CD4-positive, alpha-beta T cell treated with Interleukin-4 for 1 hour (primary cell): ENCODE data around the gene TRIM38.
"Not testable (repeated sequence)": the region's sequence is repeated elsewhere in the genome, so short reads cannot be mapped to it uniquely, and the experiment has no call there.

Experiments used
- DNase-seq, 2 donors: peaks; one replicate each; pipeline ENCODE4 v3.0.0-alpha.2; 2020 to 2022

The TRIM38 gene

DNA sequence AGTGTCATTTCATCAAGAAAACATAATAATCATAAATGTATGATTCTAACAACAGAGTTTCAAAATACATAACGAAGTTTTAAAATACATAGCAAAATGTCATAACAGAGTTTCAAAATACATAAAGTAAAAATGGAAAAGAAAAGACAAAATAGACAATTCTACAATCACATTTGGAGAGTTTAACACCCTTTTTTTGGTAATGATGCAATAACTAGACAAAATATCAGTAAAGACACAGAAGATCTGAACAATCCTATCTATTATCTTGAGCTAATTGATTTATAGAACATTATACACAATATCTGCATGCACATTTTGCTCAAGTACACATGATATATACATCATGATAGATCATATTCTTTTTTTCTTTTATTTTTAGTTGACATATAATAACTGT lies 18.7 kb upstream of the TRIM38 start:
- DNase-seq, result no peak

DNA sequence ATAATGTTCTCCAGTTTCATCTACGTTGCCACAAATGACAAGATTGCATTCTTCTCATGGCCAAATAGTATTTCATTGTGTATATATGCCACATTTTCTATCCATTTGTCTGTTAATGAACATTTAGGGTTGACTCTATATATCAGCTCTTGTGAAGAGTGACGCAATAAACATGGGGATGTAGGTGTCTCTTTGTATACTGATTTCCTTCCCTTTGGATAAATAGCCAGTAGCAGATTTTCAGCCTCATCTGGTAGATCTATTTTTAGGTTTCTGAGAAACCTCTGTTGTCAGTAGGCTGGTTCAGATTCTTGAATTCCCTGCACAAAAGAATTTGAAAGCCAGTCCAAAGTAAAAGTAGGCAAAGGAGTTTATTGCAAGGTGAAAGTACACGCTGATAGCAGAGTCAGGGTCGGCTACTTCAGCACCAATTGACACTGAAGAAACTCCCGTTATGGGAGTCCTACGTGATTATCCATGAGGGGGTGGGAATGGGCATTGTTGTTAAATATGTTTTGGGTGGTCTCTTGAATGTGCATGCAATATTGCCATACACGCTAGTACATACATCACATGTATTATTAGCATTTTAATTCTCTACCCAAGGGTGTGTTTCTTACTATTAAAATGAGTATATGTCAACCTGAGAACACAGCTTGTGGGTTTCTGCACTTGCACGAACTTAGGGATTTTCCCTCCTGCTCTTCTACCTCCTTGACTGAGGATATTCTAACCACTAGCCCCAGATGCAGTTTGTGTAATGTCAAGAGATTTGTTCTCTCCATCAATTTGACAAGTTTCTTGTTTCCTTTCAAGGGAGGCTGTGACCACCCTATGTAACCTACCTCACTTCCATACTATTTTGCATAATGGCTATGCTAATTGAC lies 17.7 kb upstream of the TRIM38 start:
- no peak for DNase-seq

DNA sequence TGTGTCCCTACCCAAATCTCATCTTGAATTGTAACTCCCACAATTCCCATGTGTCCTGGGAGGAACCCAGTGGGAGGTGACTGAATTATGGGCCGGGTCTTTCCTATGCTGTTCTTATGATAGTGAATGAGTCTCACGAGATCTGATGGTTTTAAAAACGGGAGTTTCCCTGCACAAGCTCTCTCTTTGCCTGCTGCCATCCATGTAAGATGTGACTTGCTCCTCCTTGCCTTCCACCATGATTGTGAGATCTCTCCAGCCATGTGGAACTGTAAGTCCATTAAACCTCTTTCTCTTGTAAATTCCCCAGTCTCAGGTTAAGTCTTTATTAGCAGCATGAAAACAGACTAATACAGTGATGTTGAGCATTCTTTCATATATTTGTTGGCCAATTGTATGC lies 16.9 kb upstream of the TRIM38 start:
- DNase-seq, result not testable (repeated sequence)

DNA sequence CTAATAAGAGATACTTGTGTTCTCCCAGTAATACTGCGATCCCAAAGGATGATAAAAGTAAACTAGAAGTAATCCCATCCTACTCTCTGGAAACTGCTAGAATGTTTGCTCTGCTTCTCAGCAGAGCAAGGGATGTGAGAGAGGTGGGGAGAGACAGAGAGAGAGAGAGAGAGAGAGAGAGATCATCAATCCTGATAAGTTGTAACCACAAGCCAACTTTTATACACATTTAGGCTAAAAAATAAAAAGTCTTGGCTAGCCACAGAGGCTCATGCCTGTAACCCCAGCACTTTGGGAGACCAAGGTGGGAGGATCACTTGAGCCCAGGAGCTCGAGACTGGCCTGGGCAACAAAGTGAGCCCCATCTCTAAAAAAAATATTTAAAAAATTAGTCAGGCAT lies 16.0 kb upstream of the TRIM38 start:
- DNase-seq, result no peak

DNA sequence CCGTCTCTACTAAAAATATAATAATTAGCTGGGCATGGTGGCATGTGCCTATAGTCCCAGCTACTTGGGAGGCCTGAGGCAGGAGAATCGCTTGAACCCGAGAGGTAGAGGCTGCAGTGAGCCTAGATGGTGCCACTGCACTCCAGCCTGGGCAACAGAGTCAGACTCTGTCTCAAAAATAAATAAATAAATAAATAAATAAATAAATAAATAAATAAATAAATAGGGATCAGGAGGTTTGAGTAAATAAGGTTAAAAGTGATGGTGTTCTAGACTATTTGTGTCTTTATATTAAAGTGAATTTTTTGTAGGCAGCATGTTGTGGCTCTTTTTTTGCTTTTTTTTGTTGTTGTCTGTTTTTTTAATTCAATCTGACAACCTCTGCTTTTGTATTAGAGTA lies 15.1 kb upstream of the TRIM38 start:
- DNase-seq, result not testable (repeated sequence)

DNA sequence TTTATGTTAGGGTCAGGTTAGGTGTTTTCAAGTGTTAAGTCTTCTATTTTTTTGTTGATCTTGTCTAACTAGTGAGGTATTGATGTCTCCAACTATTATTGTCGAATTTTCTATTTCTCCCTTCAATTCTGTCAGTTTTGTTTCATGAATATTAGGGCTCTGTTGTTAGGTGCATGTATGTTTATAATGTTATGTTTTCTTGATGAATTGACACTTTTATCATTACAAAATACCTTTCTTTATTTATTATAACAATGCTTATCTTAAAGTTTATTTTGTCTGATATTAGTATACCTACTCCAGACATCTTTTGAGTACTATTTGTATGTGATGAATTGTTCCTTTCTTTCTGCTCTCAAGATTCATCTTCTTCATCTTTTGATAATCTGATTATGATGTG lies 12.9 kb upstream of the TRIM38 start:
- no peak for DNase-seq

DNA sequence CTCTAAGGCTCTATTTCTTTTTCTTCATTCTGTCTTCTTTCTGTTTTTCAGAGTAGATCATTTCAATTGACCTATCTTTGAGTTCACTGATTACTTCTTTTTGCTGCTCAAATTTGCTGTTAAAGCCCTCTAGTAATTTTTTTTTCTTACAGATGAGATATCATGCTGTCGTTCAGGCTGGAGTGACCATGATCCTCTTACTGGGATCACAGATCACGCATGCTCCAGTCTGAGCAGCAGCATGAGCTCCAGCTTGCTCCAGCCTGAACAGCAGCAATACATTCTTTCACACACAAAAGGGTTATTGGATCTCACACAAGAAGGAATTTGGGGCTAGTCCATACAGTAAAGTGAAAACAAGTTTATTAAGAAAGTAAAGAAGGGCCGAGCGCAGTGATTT lies 12.3 kb upstream of the TRIM38 start:
- no peak for DNase-seq

DNA sequence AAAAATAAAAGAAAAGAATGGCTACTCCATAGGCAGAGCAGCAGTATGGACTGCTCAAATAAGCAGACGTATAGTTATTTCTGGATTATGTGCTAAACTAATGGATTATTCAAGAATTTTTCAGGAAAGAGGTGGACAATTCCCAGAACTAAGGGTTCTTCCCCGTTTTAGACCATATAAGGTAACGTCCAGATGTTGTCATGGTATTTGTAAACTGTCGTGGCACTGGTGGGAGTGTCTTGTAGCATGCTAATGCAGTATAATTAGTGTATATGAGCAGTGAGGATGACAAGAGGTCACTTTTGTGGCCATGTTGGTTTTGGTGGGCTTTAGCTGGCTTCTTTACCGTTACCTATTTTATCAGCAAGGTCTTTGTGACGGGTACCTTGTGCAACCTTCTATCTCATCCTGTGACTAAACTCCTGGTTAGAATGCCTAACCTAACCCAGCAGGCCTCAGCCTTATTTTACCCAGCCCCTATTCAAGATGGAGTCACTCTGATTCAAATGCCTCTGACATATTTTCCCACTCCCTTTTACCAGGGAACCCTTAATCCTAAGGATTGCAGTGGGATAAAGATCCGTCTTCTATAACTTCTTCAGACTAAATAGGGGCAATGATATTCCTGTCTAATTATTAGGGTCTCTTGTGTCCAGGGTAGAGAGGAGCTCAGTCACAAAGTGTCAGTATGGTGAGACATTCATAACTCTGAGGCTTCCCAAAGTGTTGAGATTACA lies 11.1 kb upstream of the TRIM38 start:
- no peak for DNase-seq

DNA sequence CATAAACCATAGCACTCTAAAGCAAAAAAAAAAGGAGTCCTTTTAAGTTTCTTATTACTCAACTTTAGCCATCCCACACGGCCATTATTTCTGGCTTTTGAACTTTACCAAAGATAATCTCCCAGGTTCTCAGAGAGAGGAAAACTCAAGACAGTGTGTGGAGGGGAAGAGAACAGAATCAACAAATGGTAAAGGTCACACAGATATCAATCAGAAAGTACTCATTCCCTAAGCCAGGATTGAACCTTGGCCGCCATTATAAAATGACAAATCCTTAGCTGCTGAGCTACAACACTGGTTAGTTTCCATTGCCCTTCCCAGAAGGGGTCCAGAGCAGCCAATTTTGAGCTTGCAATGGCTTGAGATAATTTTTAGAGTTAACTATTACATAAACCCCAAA lies 10.1 kb upstream of the TRIM38 start:
- no peak for DNase-seq

DNA sequence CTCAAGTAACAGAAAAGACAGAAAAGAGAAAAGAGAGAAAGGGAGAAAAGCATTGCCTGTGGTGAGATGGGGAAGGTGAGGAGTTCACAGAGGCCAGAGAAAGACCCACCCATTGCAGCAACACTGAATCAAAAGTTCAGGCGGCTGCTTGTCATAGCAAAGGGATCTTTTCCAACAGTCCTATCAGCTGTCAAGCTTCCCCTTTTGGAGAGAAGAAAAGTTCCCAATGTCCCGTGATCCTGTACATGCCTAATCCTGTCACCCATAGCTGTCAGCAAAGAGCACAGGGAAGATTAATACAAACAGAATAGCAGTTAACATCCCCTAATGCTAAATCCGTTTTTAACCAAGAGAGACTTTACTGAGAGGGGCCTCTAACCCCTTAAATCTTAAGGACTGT lies 8.9 kb upstream of the TRIM38 start:
- no peak for DNase-seq

DNA sequence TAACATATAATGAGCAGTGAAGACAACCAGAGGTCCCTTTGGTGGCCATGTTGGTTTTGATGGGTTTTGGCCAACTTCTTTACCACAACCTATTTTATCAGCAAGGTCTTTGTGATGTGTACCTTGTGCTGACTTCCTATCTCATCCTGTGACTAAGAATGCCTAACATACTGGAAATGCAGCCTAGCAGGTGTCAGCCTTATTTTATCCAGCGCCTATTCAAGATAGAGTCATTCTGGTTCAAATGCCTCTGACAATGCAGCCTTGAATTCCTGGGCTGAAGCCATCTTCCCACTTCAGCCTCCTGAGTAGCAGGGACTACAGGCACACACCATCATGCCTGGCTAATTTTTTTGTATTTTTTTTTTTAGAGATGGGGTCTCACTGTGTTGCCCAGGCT lies 7.8 kb upstream of the TRIM38 start:
- no peak for DNase-seq

DNA sequence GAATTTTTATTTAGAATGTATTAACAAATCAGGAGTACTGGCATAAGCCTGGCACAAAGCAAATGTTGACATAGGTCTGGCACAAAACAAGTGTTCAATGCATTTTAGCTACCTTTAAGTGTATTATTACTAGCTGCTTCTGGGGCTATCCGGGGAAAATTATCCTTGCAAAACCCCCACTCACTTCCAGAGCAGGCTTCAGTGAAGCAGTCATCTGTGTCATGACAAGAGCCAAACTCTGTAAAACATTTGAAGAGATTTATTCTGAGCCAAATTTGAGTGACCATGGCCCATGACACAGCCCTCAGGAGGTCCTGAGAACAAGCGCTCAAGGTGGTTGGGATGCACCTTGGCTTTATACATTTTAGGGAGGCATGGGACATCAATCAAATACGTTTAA lies 6.4 kb upstream of the TRIM38 start:
- no peak for DNase-seq

DNA sequence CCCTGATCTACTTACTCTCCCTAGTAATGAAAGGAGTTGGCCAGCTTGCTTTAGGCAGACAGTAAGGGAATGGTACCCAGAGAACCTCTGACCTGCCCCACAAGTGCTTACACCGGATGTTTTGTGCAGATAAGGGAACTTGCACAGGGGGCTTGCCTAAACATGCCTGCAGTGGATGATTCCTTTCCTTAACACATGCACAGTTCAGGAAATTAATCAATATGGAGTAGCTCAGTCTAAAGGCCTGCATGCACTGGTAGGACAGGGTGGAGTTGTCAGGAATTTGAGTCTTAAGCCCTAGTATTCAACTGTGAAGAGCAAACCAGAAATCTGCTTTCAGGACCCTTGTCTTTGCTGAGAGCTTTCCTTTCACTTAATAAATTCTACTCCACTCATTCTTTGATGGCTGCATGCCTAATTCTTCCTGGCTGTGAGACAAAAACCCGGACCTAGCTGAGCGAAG lies 3.9 kb upstream of the TRIM38 start:
- no peak for DNase-seq

DNA sequence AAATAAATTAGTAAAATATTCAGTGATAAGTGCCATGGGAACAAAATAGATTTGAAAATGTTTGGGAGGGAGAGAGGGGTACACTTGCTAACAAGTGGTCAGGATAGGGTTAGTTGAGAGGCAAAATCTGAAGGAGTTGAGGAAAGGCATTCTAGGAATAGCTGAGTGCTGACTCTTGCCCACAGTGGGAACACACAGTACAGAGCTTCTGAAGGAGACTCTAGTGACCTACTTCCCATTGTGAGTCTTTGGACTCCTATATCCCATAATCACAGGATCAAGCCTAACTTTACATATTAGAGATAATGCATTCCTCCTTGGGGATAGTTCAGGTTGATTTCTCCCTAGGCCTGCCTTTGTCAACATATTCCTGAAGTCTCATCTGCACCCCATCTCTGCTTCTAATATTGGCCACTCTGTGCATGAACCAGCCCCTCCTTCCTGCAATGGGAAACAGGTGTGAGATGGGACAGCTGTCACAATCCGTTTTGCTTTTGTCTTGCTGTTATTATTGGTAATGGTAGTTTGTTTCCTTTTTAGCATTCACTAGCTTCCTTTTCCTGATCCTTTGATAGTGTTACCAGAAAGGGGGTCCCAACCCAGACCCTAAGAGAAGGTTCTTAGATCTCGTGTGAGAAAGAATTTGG lies 2.6 kb upstream of the TRIM38 start:
- DNase-seq, result no peak

DNA sequence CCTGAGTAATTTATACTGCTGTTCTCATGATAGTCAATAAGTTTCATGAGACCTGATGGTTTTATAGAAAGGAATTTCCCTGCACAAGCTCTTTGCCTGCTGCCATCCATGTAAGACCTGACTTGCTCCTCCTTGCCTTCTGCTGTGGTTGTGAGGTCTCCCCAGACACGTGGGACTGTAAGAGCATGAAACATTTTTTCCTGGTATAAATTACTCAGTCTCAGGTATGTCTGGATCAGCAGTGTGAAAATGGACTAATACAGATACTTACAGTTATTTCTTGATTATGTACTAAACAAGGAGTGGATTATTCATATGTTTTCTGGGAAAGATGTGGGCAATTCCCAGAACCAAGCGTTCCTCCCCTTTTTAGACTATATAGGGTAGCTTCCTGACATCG lies 1.9 kb upstream of the TRIM38 start:
- no peak for DNase-seq

DNA sequence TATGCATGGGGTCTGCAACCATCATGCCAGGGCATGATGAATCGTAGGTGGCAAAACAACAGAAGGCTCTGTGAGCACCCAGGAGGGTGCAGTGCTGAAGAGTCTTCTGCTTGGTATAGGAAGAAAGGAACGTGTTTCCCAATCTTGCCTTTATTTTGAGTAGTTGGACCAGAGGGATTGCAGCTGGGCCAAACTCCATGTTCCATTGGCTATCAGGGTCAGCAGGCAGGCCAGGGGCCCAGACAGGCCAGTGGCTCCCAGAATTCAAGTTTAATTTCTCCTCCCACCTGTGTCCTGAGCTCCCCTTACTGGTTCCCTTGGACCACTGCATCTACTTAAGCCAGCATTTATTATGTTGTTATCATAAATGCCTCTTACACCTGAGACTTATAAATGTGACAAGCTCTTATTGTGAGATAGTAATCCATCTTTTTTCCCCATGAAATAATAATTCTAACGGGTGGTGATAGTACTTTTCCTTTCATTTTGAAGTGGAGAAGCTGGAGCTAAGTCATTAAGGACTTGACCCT lies 918 bp upstream of the TRIM38 start:
- no peak for DNase-seq

DNA sequence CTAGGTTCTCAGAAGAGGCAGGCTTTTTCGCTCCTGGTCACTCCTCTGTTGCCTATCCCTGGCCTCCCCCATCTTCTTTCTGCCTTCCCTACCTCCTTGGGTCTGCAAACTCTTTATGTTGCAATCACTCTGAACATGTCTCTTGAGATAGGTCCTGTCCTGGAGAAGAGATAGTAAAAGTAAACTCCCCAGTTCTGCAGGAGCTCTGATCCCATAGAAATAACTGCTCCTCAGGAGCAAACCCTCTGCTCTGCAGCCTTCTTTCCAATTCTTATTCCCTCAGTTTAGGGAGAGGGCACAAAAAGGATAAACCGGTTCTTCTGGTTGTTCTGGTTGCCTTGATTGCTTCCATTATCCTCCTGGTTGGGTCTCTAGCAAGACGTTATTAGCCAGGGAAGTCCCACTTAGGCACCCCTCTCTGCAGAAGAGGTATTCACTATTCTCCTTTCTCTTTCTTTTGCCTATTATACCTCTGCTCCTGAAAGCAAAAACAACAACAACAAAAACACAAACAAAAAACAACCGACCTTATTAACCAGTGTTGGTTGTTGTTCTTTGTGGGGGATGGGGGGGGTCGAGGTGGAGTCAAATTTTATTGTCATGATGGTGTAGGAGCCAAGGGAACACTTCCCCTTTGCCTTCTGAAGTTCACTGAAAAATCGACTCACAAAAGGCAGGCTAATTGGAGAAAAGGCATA lies 973 bp downstream of the TRIM38 start:
- no peak for DNase-seq

DNA sequence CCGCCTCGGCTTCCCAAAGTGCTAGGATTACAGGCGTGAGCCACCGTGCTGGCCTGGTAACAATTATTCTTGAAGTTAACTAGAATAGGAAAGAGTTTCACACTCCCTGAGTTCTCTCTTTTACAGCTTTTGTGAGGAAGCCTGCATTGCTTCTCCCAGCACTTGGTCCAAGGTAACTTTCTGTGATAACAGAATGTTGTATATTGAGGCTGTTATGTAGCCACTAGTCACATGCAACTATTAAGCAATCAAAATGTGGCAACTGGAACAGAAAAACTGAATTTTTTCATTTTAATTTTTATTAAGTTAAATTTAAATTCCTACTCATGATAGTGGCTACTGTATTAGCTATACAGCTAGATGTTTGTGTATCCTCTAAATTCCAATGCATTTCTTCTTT lies 2.5 kb downstream of the TRIM38 start:
- DNase-seq, result no peak

DNA sequence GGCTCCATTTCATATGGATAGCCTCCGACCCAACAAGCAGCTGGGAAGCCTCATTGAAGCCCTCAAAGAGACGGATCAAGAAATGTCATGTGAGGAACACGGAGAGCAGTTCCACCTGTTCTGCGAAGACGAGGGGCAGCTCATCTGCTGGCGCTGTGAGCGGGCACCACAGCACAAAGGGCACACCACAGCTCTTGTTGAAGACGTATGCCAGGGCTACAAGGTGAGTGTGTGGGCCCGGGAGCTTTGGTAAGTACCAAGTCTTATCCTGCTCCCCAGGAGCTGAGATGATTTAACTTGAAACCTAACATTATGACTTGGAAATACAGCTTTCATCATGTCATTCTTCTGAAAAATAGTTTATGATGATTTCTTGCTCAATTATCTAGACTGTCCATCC lies 4.1 kb downstream of the TRIM38 start:
- no peak for DNase-seq

DNA sequence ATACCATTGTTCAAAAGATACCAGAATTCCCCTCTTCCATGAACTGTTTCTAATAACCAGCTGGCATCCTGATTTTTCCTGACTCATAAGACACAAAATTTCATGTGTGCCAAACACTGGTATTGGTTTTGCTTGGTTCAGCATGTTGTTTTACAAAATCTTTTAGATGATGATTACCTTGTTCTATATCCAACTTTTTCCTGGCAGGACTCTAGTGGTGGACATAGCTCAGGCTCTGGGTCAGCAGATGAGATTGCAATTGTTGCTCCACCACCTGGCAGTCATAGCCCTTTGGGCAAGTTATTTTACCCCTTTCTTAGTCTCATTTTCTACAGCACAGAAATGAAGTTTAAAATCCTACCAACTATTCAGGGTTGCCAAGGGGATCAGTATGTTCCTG lies 6.2 kb downstream of the TRIM38 start:
- no peak for DNase-seq

DNA sequence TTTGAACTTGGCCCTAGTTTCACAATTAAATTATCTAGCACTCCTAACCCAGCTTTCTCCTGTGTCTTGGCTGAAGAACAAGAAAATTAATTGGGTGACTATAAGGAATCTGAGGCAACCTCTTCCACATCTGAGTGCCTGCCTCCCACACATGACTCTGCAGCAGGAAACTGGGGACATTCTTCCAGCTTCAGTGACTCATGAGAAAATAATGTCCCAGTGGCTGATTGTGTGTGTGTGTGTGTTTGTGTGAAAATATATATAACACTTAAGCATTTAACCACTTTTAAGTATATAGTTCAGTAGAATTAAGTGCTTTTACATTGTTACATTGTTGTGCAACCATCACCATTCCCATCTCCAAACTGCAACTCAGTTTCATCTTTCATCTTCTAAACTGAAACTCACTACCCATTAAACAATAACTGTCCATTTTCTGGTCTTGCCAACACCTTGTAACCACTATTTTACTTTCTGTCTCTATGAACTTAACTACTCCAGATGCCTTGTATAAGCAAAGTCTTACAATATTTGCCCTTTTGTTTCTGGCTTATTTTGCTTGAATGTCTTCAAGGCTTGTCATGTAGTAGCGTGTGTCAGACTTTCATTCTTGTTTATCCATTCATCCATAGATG lies 8.7 kb downstream of the TRIM38 start:
- DNase-seq, result no peak

DNA sequence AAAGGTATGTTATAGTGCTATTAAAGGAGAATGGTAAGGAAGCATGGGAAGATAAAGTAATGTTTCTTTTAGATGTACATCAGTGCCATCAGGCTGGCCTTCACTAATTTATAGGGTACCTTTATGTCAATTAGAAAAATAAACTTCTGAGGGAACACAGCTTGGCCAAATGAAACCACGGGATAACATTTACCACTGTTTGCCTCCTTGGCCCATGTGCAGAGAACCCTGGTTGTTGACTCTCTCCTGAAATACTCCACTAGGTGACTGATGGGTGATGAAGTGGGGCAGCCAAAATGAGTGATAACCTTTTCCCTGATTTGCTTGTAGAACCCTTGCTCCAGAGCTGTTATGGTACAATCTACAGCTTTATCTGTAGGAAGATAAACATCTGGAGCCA lies 9.5 kb downstream of the TRIM38 start:
- DNase-seq, result no peak
